Measurements from ENCODE around the gene SLC41A3. TPM values are rescaled to one million over a fixed set of nuclear protein-coding genes. Genes with fewer than 3 reads are reported as not detected.

Gene SLC41A3
- total and polyA plus RNA-seq, 2 experiments from 2014 or later, result 33.4 to 55.1 TPM

DNA sequence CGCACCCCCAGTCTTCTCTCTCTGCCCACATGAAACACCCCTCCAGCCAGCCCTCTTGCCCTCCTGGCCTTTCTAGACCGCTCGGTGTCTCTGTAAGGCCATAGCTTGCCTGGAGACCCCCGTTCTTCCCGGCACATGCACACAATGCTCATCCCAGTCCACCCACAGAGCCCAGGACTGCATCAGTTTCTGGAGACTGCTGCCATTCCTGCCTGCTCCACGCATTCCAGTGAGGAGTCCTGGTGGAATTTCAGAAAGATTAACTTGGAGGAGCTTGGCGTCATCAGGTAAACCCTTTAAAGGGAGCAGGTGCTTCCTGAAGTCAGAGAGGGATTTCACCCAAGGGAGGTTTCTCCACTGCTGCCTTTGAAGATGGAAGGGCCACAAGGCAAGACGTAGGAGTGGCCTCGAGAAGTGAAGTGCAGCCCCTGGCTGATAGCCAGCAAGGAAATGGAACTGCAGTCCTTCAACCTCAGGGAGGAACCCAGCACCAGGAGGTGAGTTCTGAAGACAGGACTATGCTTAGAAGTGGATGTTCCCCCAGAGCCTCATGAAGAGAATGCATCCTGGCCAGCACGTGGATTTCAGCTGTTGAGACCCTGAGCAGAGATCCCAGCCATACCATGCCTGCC is 19.2 kb downstream of the SLC41A3 start:
- no peak overlapping the region for H3K27ac ChIP-seq
- TF ChIP-seq, protein P1, sequence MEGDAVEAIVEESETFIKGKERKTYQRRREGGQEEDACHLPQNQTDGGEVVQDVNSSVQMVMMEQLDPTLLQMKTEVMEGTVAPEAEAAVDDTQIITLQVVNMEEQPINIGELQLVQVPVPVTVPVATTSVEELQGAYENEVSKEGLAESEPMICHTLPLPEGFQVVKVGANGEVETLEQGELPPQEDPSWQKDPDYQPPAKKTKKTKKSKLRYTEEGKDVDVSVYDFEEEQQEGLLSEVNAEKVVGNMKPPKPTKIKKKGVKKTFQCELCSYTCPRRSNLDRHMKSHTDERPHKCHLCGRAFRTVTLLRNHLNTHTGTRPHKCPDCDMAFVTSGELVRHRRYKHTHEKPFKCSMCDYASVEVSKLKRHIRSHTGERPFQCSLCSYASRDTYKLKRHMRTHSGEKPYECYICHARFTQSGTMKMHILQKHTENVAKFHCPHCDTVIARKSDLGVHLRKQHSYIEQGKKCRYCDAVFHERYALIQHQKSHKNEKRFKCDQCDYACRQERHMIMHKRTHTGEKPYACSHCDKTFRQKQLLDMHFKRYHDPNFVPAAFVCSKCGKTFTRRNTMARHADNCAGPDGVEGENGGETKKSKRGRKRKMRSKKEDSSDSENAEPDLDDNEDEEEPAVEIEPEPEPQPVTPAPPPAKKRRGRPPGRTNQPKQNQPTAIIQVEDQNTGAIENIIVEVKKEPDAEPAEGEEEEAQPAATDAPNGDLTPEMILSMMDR (IDR thresholded peaks at IDR 0.05; ENCODE audit: low read depth, low read length), result no peak
- H3K27me3 ChIP-seq, result no peaks in the 10 kb centered on the region
- no peaks in the 10 kb centered on the region for H3K36me3 ChIP-seq
- peak in 1 of 2 donors; percentile 13 for DNase-seq (ENCODE audit: low read depth in 1 of 2, low spot score in 1 of 2)
- H3K4me1 ChIP-seq (ENCODE audit: low read depth), result peaks cover 8% of the 10 kb centered on the region
- no peak overlapping the region for H3K4me3 ChIP-seq
- H3K9me3 ChIP-seq (ENCODE audit: low read depth), result no peaks in the 10 kb centered on the region

DNA sequence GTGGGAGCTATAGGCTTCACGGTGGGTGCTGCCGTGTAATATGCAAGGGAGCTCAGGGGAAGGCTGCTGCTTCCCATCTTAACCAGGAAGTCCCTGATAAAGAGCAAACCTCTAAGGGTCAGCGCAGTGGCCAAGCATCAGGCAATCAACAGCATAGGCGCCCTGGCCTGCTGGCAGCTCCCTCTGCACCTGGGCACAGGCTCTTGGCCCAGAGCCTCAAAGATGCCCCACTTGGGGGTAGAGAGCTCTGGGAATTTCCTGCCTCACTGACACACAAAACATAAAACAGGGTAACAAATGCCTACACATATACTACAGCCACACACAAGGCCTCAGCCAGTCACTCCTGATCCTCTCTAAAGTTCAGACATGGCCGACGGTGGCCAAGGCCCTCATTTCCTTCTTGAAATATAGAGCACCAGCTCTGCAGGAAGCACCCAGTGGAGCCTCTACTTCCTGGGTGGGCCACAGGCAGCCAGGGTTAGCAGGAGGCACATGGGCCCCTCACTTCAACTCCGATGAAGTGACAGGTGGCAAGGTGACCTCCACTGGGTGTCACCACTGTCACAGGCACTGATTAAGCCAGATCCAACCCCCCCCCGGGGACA is 20.5 kb downstream of the SLC41A3 start:
- H3K4me3 ChIP-seq, result no peak overlapping the region
- no peaks in the 10 kb centered on the region for H3K27me3 ChIP-seq
- TF ChIP-seq, protein P1 (IDR thresholded peaks at IDR 0.05; ENCODE audit: low read depth, low read length), result no peak
- no peak for DNase-seq (ENCODE audit: low read depth in 1 of 2, low spot score in 1 of 2)
- H3K4me1 ChIP-seq (ENCODE audit: low read depth), result peaks cover 12% of the 10 kb centered on the region
- H3K9me3 ChIP-seq (ENCODE audit: low read depth), result no peaks in the 10 kb centered on the region
- no peak overlapping the region for H3K27ac ChIP-seq
- H3K36me3 ChIP-seq, result no peaks in the 10 kb centered on the region

DNA sequence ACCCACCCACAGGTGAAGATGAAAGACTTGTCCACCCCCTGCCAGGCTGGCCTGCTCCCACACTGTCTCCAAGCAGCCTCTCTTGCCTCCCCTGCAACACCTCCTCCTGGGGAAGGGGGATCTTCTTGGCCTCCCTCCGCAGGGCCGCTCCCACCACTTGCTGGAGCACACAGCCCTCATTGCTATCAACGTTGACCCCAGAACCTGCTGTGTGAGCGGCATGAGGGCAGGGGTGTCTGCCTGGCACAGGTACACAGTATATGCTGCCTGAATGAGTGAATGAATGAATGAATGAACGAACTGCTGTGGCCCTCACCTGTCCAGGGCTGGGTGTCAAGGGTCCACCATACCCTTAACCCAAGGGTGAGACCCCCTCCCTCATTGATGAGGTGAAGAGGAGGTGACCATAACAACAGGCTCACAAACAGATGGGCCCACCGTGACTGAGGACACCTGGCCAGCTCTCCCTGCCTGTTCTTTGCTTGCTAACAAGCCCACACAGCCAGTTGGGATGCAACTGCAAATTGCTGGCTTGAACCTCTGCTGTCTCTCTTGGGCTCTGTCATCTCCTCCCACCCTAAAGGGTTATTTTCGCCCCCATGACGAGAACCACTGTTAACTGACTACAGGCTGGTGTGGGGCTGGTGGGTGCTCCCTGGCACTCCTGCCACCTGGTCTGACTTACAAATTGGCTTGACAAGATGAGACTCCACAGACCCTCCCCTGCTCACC is 22.5 kb downstream of the SLC41A3 start:
- TF ChIP-seq, protein P1 (IDR thresholded peaks at IDR 0.05; ENCODE audit: low read depth, low read length), result no peak
- no peak overlapping the region for H3K27ac ChIP-seq
- H3K9me3 ChIP-seq (ENCODE audit: low read depth), result no peaks in the 10 kb centered on the region
- no peak for DNase-seq (ENCODE audit: low read depth in 1 of 2, low spot score in 1 of 2)
- H3K36me3 ChIP-seq, result no peaks in the 10 kb centered on the region
- peaks cover 12% of the 10 kb centered on the region for H3K4me1 ChIP-seq (ENCODE audit: low read depth)
- no peak overlapping the region for H3K4me3 ChIP-seq
- no peaks in the 10 kb centered on the region for H3K27me3 ChIP-seq

DNA sequence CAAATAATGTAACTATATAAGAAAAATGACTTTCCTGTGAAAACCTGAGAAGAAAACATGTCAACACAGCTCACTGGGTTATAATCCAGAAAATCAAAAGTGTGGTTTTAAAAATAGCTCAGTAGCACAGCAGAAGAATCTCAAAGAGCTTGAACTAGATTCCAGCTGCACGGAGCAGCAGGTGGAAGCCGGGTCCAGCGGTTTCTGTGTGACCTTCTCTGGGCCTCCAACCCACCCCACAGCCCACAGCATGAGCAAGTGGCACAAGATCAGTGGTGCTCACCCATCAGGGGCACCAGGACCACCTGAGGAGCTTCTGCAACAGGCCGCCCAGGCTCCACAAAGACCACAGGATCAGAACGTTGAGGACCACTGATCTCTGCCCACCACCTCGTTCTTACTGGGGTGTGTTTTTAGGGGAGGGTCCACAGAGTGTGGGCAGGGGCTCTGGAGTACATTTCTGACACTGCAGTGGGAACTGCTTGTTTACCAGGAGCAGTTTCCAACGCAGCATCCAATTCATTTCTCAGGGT is 23.2 kb downstream of the SLC41A3 start:
- Histone ChIP-seq H3K4me3 (no peak overlapping the region), H3K4me1 (ENCODE audit: low read depth) (peaks cover 12% of the 10 kb centered on the region), H3K27ac (no peak overlapping the region), H3K36me3 (no peaks in the 10 kb centered on the region), H3K9me3 (ENCODE audit: low read depth) (no peaks in the 10 kb centered on the region), H3K27me3 (no peaks in the 10 kb centered on the region)
- DNase-seq (ENCODE audit: low read depth in 1 of 2, low spot score in 1 of 2), result no peak
- TF ChIP-seq, protein P1 (IDR thresholded peaks at IDR 0.05; ENCODE audit: low read depth, low read length), result no peak

DNA sequence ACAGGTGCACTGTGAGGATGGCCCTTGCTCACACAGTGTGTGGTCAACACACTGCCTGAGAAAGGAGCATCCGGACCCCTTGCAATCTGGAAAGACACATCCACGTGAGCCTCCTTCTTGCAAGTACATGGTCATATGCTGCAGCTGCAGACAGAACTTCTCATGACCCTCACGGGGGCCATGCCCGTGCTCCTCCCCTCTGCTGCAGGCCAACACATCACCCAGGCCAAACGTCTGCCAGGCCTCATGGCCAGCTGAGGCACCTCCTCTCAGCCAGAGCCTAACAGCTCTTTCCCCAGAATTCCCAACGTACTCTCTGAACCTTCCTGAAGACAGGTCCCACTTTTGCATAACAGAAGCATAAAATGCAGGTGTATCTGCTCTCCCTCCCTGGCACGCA is 25.3 kb downstream of the SLC41A3 start:
- no peaks in the 10 kb centered on the region for H3K27me3 ChIP-seq
- no peak overlapping the region for H3K4me3 ChIP-seq
- H3K27ac ChIP-seq, result no peak overlapping the region
- no peak for DNase-seq (ENCODE audit: low read depth in 1 of 2, low spot score in 1 of 2)
- H3K4me1 ChIP-seq (ENCODE audit: low read depth), result peaks cover 12% of the 10 kb centered on the region
- TF ChIP-seq, protein P1 (IDR thresholded peaks at IDR 0.05; ENCODE audit: low read depth, low read length), result no peak
- H3K36me3 ChIP-seq, result no peaks in the 10 kb centered on the region
- no peaks in the 10 kb centered on the region for H3K9me3 ChIP-seq (ENCODE audit: low read depth)

Measured in cardiac muscle cell (in vitro differentiated cells and primary cell).